VCaP (cell line): ENCODE data around the gene CPNE4.
A peak's percentile ranks its signal among the peaks of the same experiment; 100 is the strongest.

ENCODE experiments used
- H3K27ac ChIP-seq: fragments of 450-650 bp; 2 replicates; pipeline ENCODE4 v1.5.1; 2017
- CTCF ChIP-seq: fragments of 450-650 bp; conservative IDR thresholded peaks from 2 replicates; pipeline ENCODE4 v1.5.1; 2017; ENCODE audit warnings: mild to moderate bottlenecking, moderate library complexity

Gene CPNE4

GRCh38 chr3:132034097-132034485 is 723 bp downstream of the CPNE4 start:
- H3K27ac ChIP-seq: no peak overlapping the region
- no peak for TF ChIP-seq CTCF

GRCh38 chr3:132033471-132033870 is 1.3 kb downstream of the CPNE4 start:
- no peak for TF ChIP-seq CTCF
- H3K27ac ChIP-seq: no peak overlapping the region

GRCh38 chr3:132032959-132033358 is 1.9 kb downstream of the CPNE4 start:
- TF ChIP-seq CTCF: no peak
- no peak overlapping the region for H3K27ac ChIP-seq

- peak; percentile 93 for TF ChIP-seq CTCF
- H3K27ac ChIP-seq: peak overlapping the region; percentile 79
Measured at GRCh38 chr3:132029182-132029902, 5.5 kb downstream of the CPNE4 start.

GRCh38 chr3:132022914-132023313 is 11.9 kb downstream of the CPNE4 start:
- H3K27ac ChIP-seq: no peak overlapping the region
- TF ChIP-seq CTCF: no peak

GRCh38 chr3:132020058-132020457 is 14.8 kb downstream of the CPNE4 start:
- no peak for TF ChIP-seq CTCF
- H3K27ac ChIP-seq: no peak overlapping the region

- no peak for TF ChIP-seq CTCF
- H3K27ac ChIP-seq: no peak overlapping the region
Measured at GRCh38 chr3:132017137-132017536, 17.7 kb downstream of the CPNE4 start.
